ENCODE results near the gene MACROD1. TPM values are rescaled to one million over a fixed set of nuclear protein-coding genes. Genes with fewer than 3 reads are reported as not detected.

Gene MACROD1
- total RNA-seq, 1 donor from 2014 or later, result 91.9 TPM

- H3K4me3 ChIP-seq (ENCODE audit: low read length in 3 of 3), result no peak overlapping the region
- no peak overlapping the region for H3K9ac ChIP-seq (ENCODE audit: low read depth in 1 of 3, low read length in 3 of 3)
- no peak overlapping the region for H3K27ac ChIP-seq (ENCODE audit: low read depth, low read length)
- H3K9me3 ChIP-seq (ENCODE audit: control insufficient read depth in 3 of 3, low read length in 3 of 3), result no peaks in the 10 kb centered on the region
- no peaks in the 10 kb centered on the region for H3K36me3 ChIP-seq (ENCODE audit: control insufficient read depth in 3 of 3, insufficient read depth in 3 of 3, low read length in 3 of 3)
- no peaks in the 10 kb centered on the region for H3K27me3 ChIP-seq (ENCODE audit: control insufficient read depth in 3 of 3, insufficient read depth in 3 of 3, low read length in 3 of 3)
- H3K4me1 ChIP-seq (ENCODE audit: control insufficient read depth in 3 of 3, insufficient read depth in 3 of 3, low read length in 3 of 3), result peaks cover 0 to 17% (median 8%) of the 10 kb centered on the region in 3 donors
Observed at GRCh38 chr11:64042301-64042700, 123.6 kb downstream of the MACROD1 start.

GRCh38 chr11:64041846-64042245 lies 124.1 kb downstream of the MACROD1 start:
- Histone ChIP-seq H3K9ac (ENCODE audit: low read depth in 1 of 3, low read length in 3 of 3) (no peak overlapping the region), H3K4me3 (ENCODE audit: low read length in 3 of 3) (no peak overlapping the region), H3K36me3 (ENCODE audit: control insufficient read depth in 3 of 3, insufficient read depth in 3 of 3, low read length in 3 of 3) (no peaks in the 10 kb centered on the region), H3K27ac (ENCODE audit: low read depth, low read length) (no peak overlapping the region), H3K9me3 (ENCODE audit: control insufficient read depth in 3 of 3, low read length in 3 of 3) (no peaks in the 10 kb centered on the region), H3K27me3 (ENCODE audit: control insufficient read depth in 3 of 3, insufficient read depth in 3 of 3, low read length in 3 of 3) (no peaks in the 10 kb centered on the region), H3K4me1 (ENCODE audit: control insufficient read depth in 3 of 3, insufficient read depth in 3 of 3, low read length in 3 of 3) (peaks cover 0 to 22% (median 13%) of the 10 kb centered on the region in 3 donors)

- Histone ChIP-seq H3K4me1 (ENCODE audit: control insufficient read depth in 3 of 3, insufficient read depth in 3 of 3, low read length in 3 of 3) (peaks cover 0 to 25% (median 17%) of the 10 kb centered on the region in 3 donors), H3K9ac (ENCODE audit: low read depth in 1 of 3, low read length in 3 of 3) (no peak overlapping the region)
Observed at GRCh38 chr11:64040684-64041322, 125.1 kb downstream of the MACROD1 start.

GRCh38 chr11:64039012-64039665 lies 126.8 kb downstream of the MACROD1 start:
- H3K4me1 ChIP-seq (ENCODE audit: control insufficient read depth in 3 of 3, insufficient read depth in 3 of 3, low read length in 3 of 3), result peaks cover 4 to 36% (median 23%) of the 10 kb centered on the region in 3 donors
- H3K27me3 ChIP-seq (ENCODE audit: control insufficient read depth in 3 of 3, insufficient read depth in 3 of 3, low read length in 3 of 3), result peaks cover 0 to 5% (median 0%) of the 10 kb centered on the region in 3 donors

More at GRCh38 chr11:64040684-64041322, 125.1 kb downstream of the MACROD1 start:
- H3K27me3 ChIP-seq (ENCODE audit: control insufficient read depth in 3 of 3, insufficient read depth in 3 of 3, low read length in 3 of 3), result no peaks in the 10 kb centered on the region
- no peaks in the 10 kb centered on the region for H3K36me3 ChIP-seq (ENCODE audit: control insufficient read depth in 3 of 3, insufficient read depth in 3 of 3, low read length in 3 of 3)
- H3K9me3 ChIP-seq (ENCODE audit: control insufficient read depth in 3 of 3, low read length in 3 of 3), result no peaks in the 10 kb centered on the region
- no peak overlapping the region for H3K27ac ChIP-seq (ENCODE audit: low read depth, low read length)
- no peak overlapping the region for H3K4me3 ChIP-seq (ENCODE audit: low read length in 3 of 3)

GRCh38 chr11:64038500-64038899 lies 127.4 kb downstream of the MACROD1 start:
- Histone ChIP-seq H3K4me1 (ENCODE audit: control insufficient read depth in 3 of 3, insufficient read depth in 3 of 3, low read length in 3 of 3) (peaks cover 4 to 36% (median 23%) of the 10 kb centered on the region in 3 donors), H3K27ac (ENCODE audit: low read depth, low read length) (no peak overlapping the region), H3K4me3 (ENCODE audit: low read length in 3 of 3) (no peak overlapping the region), H3K27me3 (ENCODE audit: control insufficient read depth in 3 of 3, insufficient read depth in 3 of 3, low read length in 3 of 3) (peaks cover 0 to 5% (median 0%) of the 10 kb centered on the region in 3 donors), H3K9ac (ENCODE audit: low read depth in 1 of 3, low read length in 3 of 3) (no peak overlapping the region), H3K36me3 (ENCODE audit: control insufficient read depth in 3 of 3, insufficient read depth in 3 of 3, low read length in 3 of 3) (no peaks in the 10 kb centered on the region), H3K9me3 (ENCODE audit: control insufficient read depth in 3 of 3, low read length in 3 of 3) (no peaks in the 10 kb centered on the region)

More at GRCh38 chr11:64039012-64039665, 126.8 kb downstream of the MACROD1 start:
- Histone ChIP-seq H3K27ac (ENCODE audit: low read depth, low read length) (no peak overlapping the region), H3K36me3 (ENCODE audit: control insufficient read depth in 3 of 3, insufficient read depth in 3 of 3, low read length in 3 of 3) (no peaks in the 10 kb centered on the region), H3K9me3 (ENCODE audit: control insufficient read depth in 3 of 3, low read length in 3 of 3) (no peaks in the 10 kb centered on the region), H3K4me3 (ENCODE audit: low read length in 3 of 3) (no peak overlapping the region), H3K9ac (ENCODE audit: low read depth in 1 of 3, low read length in 3 of 3) (no peak overlapping the region)

GRCh38 chr11:64037027-64037634 lies 128.8 kb downstream of the MACROD1 start:
- Histone ChIP-seq H3K4me3 (ENCODE audit: low read length in 3 of 3) (peak overlapping the region in 2 of 3 donors; percentile 22 to 48), H3K27ac (ENCODE audit: low read depth, low read length) (peak overlapping the region; percentile 30), H3K9ac (ENCODE audit: low read depth in 1 of 3, low read length in 3 of 3) (peak overlapping the region; percentile 33 to 64 (median 53)), H3K4me1 (ENCODE audit: control insufficient read depth in 3 of 3, insufficient read depth in 3 of 3, low read length in 3 of 3) (peaks cover 4 to 42% (median 30%) of the 10 kb centered on the region in 3 donors), H3K27me3 (ENCODE audit: control insufficient read depth in 3 of 3, insufficient read depth in 3 of 3, low read length in 3 of 3) (peaks cover 0 to 5% (median 0%) of the 10 kb centered on the region in 3 donors), H3K9me3 (ENCODE audit: control insufficient read depth in 3 of 3, low read length in 3 of 3) (no peaks in the 10 kb centered on the region), H3K36me3 (ENCODE audit: control insufficient read depth in 3 of 3, insufficient read depth in 3 of 3, low read length in 3 of 3) (no peaks in the 10 kb centered on the region)

GRCh38 chr11:64036087-64037026 lies 129.6 kb downstream of the MACROD1 start:
- no peaks in the 10 kb centered on the region for H3K9me3 ChIP-seq (ENCODE audit: control insufficient read depth in 3 of 3, low read length in 3 of 3)
- no peaks in the 10 kb centered on the region for H3K36me3 ChIP-seq (ENCODE audit: control insufficient read depth in 3 of 3, insufficient read depth in 3 of 3, low read length in 3 of 3)
- H3K4me1 ChIP-seq (ENCODE audit: control insufficient read depth in 3 of 3, insufficient read depth in 3 of 3, low read length in 3 of 3), result peaks cover 4 to 49% (median 35%) of the 10 kb centered on the region in 3 donors
- peaks cover 0 to 5% (median 0%) of the 10 kb centered on the region in 3 donors for H3K27me3 ChIP-seq (ENCODE audit: control insufficient read depth in 3 of 3, insufficient read depth in 3 of 3, low read length in 3 of 3)
- H3K9ac ChIP-seq (ENCODE audit: low read depth in 1 of 3, low read length in 3 of 3), result peak overlapping the region in 2 of 3 donors; percentile 54 to 64
- H3K4me3 ChIP-seq (ENCODE audit: low read length in 3 of 3), result peak overlapping the region in 2 of 3 donors; percentile 48 to 58
- H3K27ac ChIP-seq (ENCODE audit: low read depth, low read length), result peak overlapping the region; percentile 30

- peak within 1 kb of the TSS; percentile 30 for H3K27ac ChIP-seq (ENCODE audit: low read depth, low read length)
- peaks cover 4 to 52% (median 38%) of the 10 kb centered on the region in 3 donors for H3K4me1 ChIP-seq (ENCODE audit: control insufficient read depth in 3 of 3, insufficient read depth in 3 of 3, low read length in 3 of 3)
Observed at GRCh38 chr11:64035576-64035975, 130.3 kb downstream of the MACROD1 start, which contains the start of gene FLRT1. TSS of gene FLRT1 (plus strand) at chr11:64035931. CDS start at chr11:64116268, 80,337 bp downstream.

GRCh38 chr11:64035081-64035524 lies 130.8 kb downstream of the MACROD1 start:
- H3K27me3 ChIP-seq (ENCODE audit: control insufficient read depth in 3 of 3, insufficient read depth in 3 of 3, low read length in 3 of 3), result peaks cover 0 to 5% (median 0%) of the 10 kb centered on the region in 3 donors
- peaks cover 4 to 52% (median 38%) of the 10 kb centered on the region in 3 donors for H3K4me1 ChIP-seq (ENCODE audit: control insufficient read depth in 3 of 3, insufficient read depth in 3 of 3, low read length in 3 of 3)
- no peaks in the 10 kb centered on the region for H3K9me3 ChIP-seq (ENCODE audit: control insufficient read depth in 3 of 3, low read length in 3 of 3)
- H3K36me3 ChIP-seq (ENCODE audit: control insufficient read depth in 3 of 3, insufficient read depth in 3 of 3, low read length in 3 of 3), result no peaks in the 10 kb centered on the region
- peak overlapping the region in 1 of 3 donors; percentile 13 for H3K4me3 ChIP-seq (ENCODE audit: low read length in 3 of 3)
- H3K9ac ChIP-seq (ENCODE audit: low read depth in 1 of 3, low read length in 3 of 3), result peak overlapping the region in 1 of 3 donors; percentile 16
- no peak overlapping the region for H3K27ac ChIP-seq (ENCODE audit: low read depth, low read length)

More at GRCh38 chr11:64035576-64035975, 130.3 kb downstream of the MACROD1 start, which contains the start of gene FLRT1:
- H3K9me3 ChIP-seq (ENCODE audit: control insufficient read depth in 3 of 3, low read length in 3 of 3), result no peaks in the 10 kb centered on the region
- H3K27me3 ChIP-seq (ENCODE audit: control insufficient read depth in 3 of 3, insufficient read depth in 3 of 3, low read length in 3 of 3), result peaks cover 0 to 5% (median 0%) of the 10 kb centered on the region in 3 donors
- H3K4me3 ChIP-seq (ENCODE audit: low read length in 3 of 3), result peak within 1 kb of the TSS in 2 of 3 donors; percentile 48 to 58
- H3K36me3 ChIP-seq (ENCODE audit: control insufficient read depth in 3 of 3, insufficient read depth in 3 of 3, low read length in 3 of 3), result no peaks in the 10 kb centered on the region
- H3K9ac ChIP-seq (ENCODE audit: low read depth in 1 of 3, low read length in 3 of 3), result peak within 1 kb of the TSS in 2 of 3 donors; percentile 54 to 64
